Liver (tissue), 3 donors: ENCODE data around the gene HAUS7.

Experiments used
- FOXA1 ChIP-seq: IDR thresholded peaks from 2 replicates; pipeline ENCODE4 v1.6.1; 2016; ENCODE audit warnings: antibody characterized with exemption
- GABPA ChIP-seq, 2 donors: IDR thresholded peaks in 1 of 2; conservative IDR thresholded peaks in 1 of 2; 2 replicates each; pipeline ENCODE4 v1.6.1; 2016; ENCODE audit warnings: antibody characterized with exemption in 2 of 2, mild to moderate bottlenecking in 1 of 2, moderate library complexity in 1 of 2
- HNF4G ChIP-seq: IDR thresholded peaks from 2 replicates; pipeline ENCODE4 v1.6.1; 2016; ENCODE audit warnings: antibody characterized with exemption
- RAD21 ChIP-seq, 2 donors: IDR thresholded peaks; 2 replicates each; pipeline ENCODE4 v1.6.1; 2016; ENCODE audit warnings: antibody characterized with exemption in 2 of 2, mild to moderate bottlenecking in 2 of 2
- SP1 ChIP-seq: IDR thresholded peaks from 2 replicates; pipeline ENCODE4 v1.6.1; 2018; ENCODE audit warnings: antibody characterized with exemption, mild to moderate bottlenecking
- TAF1 ChIP-seq: conservative IDR thresholded peaks from 2 replicates; pipeline ENCODE4 v1.6.1; 2016; ENCODE audit warnings: antibody characterized with exemption, mild to moderate bottlenecking
- YY1 ChIP-seq: IDR thresholded peaks from 2 replicates; pipeline ENCODE4 v1.6.1; 2016; ENCODE audit warnings: antibody characterized with exemption, mild to moderate bottlenecking
- TF ChIP-seq, protein P1 (sequence below): IDR thresholded peaks from 2 replicates; pipeline ENCODE4 v1.6.1; 2016; ENCODE audit warnings: antibody characterized with exemption, mild to moderate bottlenecking
- TF ChIP-seq, protein P2 (sequence below): fragments of 150-350 bp; IDR thresholded peaks from 2 replicates; pipeline ENCODE4 v1.5.1; 2017; ENCODE audit warnings: improper control_type of control experiment, low read depth, low read length; ENCODE audit not compliant: missing input control
- TF ChIP-seq, protein P3 (sequence below): IDR thresholded peaks from 2 replicates; pipeline ENCODE4 v1.6.1; 2016; ENCODE audit warnings: antibody characterized with exemption
- TF ChIP-seq, protein P4 (sequence below): IDR thresholded peaks from 2 replicates; pipeline ENCODE4 v1.6.1; 2016; ENCODE audit warnings: antibody characterized with exemption
- TF ChIP-seq, protein P5 (sequence below): IDR thresholded peaks from 2 replicates; pipeline ENCODE4 v1.6.1; 2016; ENCODE audit warnings: antibody characterized with exemption
- donor health status: healthy.
- donor health status: healthy.

DNA sequence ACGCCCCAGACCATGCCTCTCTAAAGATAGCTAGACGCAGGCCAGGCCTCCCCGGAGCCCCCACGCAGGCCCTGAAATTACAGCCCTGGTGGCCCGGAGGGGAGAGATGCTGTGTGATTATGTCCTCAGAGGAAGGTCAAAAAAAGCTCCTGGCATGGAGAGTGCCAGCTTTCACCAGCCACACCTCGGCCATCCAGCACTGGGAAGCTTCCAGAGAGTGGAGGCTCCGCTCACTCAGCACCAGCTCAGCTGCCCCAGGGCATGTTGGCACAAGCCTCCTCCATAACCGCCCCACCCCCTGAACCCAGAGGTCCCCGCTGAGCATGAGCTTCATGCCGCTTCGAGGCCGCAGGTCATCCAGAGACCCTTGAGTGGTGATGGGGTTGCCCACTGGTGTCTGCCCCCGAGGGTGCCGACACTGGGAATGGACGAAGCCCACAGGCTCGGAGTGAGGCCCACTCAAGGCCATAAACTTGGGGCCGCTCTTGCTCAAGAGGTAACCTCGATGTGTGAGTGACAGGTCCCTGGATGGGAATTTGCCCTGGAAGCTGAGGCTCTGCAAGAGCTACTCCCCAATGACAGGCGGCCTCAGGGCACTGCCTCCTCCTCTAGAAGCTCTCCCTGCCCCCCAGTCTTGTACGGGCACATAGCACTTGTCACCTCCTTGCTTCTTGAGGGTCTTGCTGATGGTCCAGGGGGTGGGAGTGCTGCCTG is 20.0 kb upstream of the HAUS7 start:
- TF ChIP-seq, protein P1, sequence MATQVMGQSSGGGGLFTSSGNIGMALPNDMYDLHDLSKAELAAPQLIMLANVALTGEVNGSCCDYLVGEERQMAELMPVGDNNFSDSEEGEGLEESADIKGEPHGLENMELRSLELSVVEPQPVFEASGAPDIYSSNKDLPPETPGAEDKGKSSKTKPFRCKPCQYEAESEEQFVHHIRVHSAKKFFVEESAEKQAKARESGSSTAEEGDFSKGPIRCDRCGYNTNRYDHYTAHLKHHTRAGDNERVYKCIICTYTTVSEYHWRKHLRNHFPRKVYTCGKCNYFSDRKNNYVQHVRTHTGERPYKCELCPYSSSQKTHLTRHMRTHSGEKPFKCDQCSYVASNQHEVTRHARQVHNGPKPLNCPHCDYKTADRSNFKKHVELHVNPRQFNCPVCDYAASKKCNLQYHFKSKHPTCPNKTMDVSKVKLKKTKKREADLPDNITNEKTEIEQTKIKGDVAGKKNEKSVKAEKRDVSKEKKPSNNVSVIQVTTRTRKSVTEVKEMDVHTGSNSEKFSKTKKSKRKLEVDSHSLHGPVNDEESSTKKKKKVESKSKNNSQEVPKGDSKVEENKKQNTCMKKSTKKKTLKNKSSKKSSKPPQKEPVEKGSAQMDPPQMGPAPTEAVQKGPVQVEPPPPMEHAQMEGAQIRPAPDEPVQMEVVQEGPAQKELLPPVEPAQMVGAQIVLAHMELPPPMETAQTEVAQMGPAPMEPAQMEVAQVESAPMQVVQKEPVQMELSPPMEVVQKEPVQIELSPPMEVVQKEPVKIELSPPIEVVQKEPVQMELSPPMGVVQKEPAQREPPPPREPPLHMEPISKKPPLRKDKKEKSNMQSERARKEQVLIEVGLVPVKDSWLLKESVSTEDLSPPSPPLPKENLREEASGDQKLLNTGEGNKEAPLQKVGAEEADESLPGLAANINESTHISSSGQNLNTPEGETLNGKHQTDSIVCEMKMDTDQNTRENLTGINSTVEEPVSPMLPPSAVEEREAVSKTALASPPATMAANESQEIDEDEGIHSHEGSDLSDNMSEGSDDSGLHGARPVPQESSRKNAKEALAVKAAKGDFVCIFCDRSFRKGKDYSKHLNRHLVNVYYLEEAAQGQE, result no peak
- no peak for TF ChIP-seq YY1
- TF ChIP-seq, protein P2, sequence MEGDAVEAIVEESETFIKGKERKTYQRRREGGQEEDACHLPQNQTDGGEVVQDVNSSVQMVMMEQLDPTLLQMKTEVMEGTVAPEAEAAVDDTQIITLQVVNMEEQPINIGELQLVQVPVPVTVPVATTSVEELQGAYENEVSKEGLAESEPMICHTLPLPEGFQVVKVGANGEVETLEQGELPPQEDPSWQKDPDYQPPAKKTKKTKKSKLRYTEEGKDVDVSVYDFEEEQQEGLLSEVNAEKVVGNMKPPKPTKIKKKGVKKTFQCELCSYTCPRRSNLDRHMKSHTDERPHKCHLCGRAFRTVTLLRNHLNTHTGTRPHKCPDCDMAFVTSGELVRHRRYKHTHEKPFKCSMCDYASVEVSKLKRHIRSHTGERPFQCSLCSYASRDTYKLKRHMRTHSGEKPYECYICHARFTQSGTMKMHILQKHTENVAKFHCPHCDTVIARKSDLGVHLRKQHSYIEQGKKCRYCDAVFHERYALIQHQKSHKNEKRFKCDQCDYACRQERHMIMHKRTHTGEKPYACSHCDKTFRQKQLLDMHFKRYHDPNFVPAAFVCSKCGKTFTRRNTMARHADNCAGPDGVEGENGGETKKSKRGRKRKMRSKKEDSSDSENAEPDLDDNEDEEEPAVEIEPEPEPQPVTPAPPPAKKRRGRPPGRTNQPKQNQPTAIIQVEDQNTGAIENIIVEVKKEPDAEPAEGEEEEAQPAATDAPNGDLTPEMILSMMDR, result no peak
- no peak for TF ChIP-seq RAD21 (IDR thresholded peaks at IDR 0.05)
- no peak for TF ChIP-seq HNF4G
- no peak for TF ChIP-seq TAF1
- TF ChIP-seq SP1, result no peak
- TF ChIP-seq, protein P3, sequence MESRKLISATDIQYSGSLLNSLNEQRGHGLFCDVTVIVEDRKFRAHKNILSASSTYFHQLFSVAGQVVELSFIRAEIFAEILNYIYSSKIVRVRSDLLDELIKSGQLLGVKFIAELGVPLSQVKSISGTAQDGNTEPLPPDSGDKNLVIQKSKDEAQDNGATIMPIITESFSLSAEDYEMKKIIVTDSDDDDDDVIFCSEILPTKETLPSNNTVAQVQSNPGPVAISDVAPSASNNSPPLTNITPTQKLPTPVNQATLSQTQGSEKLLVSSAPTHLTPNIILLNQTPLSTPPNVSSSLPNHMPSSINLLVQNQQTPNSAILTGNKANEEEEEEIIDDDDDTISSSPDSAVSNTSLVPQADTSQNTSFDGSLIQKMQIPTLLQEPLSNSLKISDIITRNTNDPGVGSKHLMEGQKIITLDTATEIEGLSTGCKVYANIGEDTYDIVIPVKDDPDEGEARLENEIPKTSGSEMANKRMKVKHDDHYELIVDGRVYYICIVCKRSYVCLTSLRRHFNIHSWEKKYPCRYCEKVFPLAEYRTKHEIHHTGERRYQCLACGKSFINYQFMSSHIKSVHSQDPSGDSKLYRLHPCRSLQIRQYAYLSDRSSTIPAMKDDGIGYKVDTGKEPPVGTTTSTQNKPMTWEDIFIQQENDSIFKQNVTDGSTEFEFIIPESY, result no peak
- TF ChIP-seq FOXA1, result no peak
- TF ChIP-seq GABPA (IDR thresholded peaks at IDR 0.05 in 1 of 2, conservative IDR thresholded peaks at IDR 0.05 in 1 of 2), result no peak
- TF ChIP-seq, protein P4, sequence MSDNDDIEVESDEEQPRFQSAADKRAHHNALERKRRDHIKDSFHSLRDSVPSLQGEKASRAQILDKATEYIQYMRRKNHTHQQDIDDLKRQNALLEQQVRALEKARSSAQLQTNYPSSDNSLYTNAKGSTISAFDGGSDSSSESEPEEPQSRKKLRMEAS, result no peak
- TF ChIP-seq, protein P5, sequence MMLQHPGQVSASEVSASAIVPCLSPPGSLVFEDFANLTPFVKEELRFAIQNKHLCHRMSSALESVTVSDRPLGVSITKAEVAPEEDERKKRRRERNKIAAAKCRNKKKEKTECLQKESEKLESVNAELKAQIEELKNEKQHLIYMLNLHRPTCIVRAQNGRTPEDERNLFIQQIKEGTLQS, result no peak
